SK-N-SH treated with all-trans-retinoic acid at 6 μM for 48 hours (cell line): ENCODE measurements around the gene THRB.

Source experiments
- ATAC-seq: fragments of 200-7000 bp; cut with Tn5 transposase; 3 replicates; pipeline ENCODE4 v1.9.1; 2020; ENCODE audit warnings: mild to moderate bottlenecking, moderate library complexity
- ARNTL ChIP-seq: fragments of 450-650 bp; formaldehyde crosslinking; IDR thresholded peaks from 2 replicates; pipeline ENCODE4 v1.5.0; 2020; ENCODE audit warnings: low read depth, mild to moderate bottlenecking, moderate library complexity, borderline replicate concordance
- CREB5 ChIP-seq: fragments of 250-450 bp; sonication (Bioruptor Pico); IDR thresholded peaks from 2 replicates; pipeline ENCODE4 v1.5.1; 2020; ENCODE audit warnings: low read depth, mild to moderate bottlenecking, moderate library complexity
- CSDC2 ChIP-seq: fragments of 250-450 bp; sonication (Bioruptor Pico); IDR thresholded peaks from 2 replicates; pipeline ENCODE4 v1.5.0; 2020; ENCODE audit warnings: mild to moderate bottlenecking, moderate library complexity
- CSRNP3 ChIP-seq: fragments of 250-450 bp; sonication (Bioruptor Pico); IDR thresholded peaks from 2 replicates; pipeline ENCODE4 v1.5.1; 2021; ENCODE audit warnings: mild to moderate bottlenecking, moderate library complexity
- ESRRG ChIP-seq: fragments of 250-450 bp; sonication (Bioruptor Pico); IDR thresholded peaks from 2 replicates; pipeline ENCODE4 v1.6.1; 2021; ENCODE audit warnings: mild to moderate bottlenecking
- GLIS3 ChIP-seq: fragments of 250-450 bp; sonication (Bioruptor Pico); IDR thresholded peaks from 2 replicates; pipeline ENCODE4 v1.5.0; 2020; ENCODE audit warnings: mild to moderate bottlenecking, moderate library complexity
- ISL1 ChIP-seq: fragments of 250-450 bp; sonication (Bioruptor Pico); IDR thresholded peaks from 2 replicates; pipeline ENCODE4 v2.1.2; 2022; ENCODE audit warnings: mild to moderate bottlenecking, moderate library complexity
- OSR1 ChIP-seq: fragments of 250-450 bp; sonication (Bioruptor Pico); IDR thresholded peaks from 2 replicates; pipeline ENCODE4 v1.8.0; 2022; ENCODE audit warnings: moderate library complexity, mild to moderate bottlenecking, inconsistent platforms
- PATZ1 ChIP-seq: fragments of 250-450 bp; sonication (Bioruptor Pico); IDR thresholded peaks from 2 replicates; pipeline ENCODE4 v1.8.0; 2020; ENCODE audit warnings: mild to moderate bottlenecking, moderate library complexity, borderline replicate concordance
- POU6F1 ChIP-seq: fragments of 250-450 bp; sonication (Bioruptor Pico); IDR thresholded peaks from 2 replicates; pipeline ENCODE4 v1.8.0; 2021; ENCODE audit warnings: low read depth, mild to moderate bottlenecking, moderate library complexity, borderline replicate concordance
- PPARA ChIP-seq: fragments of 250-450 bp; sonication (Bioruptor Pico); IDR thresholded peaks from 2 replicates; pipeline ENCODE4 v1.5.0; 2020; ENCODE audit warnings: mild to moderate bottlenecking, borderline replicate concordance
- RARB ChIP-seq: fragments of 250-450 bp; sonication (Bioruptor Pico); IDR thresholded peaks from 2 replicates; pipeline ENCODE4 v1.8.0; 2021; ENCODE audit warnings: mild to moderate bottlenecking, moderate library complexity
- SNAI2 ChIP-seq: fragments of 250-450 bp; sonication (Bioruptor Pico); IDR thresholded peaks from 2 replicates; pipeline ENCODE4 v1.5.0; 2020; ENCODE audit warnings: mild to moderate bottlenecking, moderate library complexity
- TCF4 ChIP-seq: fragments of 250-450 bp; sonication (Bioruptor Pico); IDR thresholded peaks from 2 replicates; pipeline ENCODE4 v1.8.0; 2021; ENCODE audit warnings: mild to moderate bottlenecking, moderate library complexity, borderline replicate concordance
- TOX ChIP-seq: fragments of 250-450 bp; sonication (Bioruptor Pico); IDR thresholded peaks from 2 replicates; pipeline ENCODE4 v1.8.0; 2021; ENCODE audit warnings: mild to moderate bottlenecking, moderate library complexity, borderline replicate concordance
- TSHZ2 ChIP-seq: fragments of 250-450 bp; sonication (Bioruptor Pico); IDR thresholded peaks from 2 replicates; pipeline ENCODE4 v1.5.0; 2020; ENCODE audit warnings: mild to moderate bottlenecking, moderate library complexity
- ZC3H10 ChIP-seq: fragments of 250-450 bp; sonication (Bioruptor Pico); IDR thresholded peaks from 2 replicates; pipeline ENCODE4 v1.5.1; 2021; ENCODE audit warnings: mild to moderate bottlenecking, moderate library complexity
- ZFP3 ChIP-seq: fragments of 250-450 bp; sonication (Bioruptor Pico); IDR thresholded peaks from 2 replicates; pipeline ENCODE4 v1.5.0; 2020; ENCODE audit warnings: mild to moderate bottlenecking, moderate library complexity
- ZFP30 ChIP-seq: fragments of 450-650 bp; formaldehyde crosslinking; IDR thresholded peaks from 2 replicates; pipeline ENCODE4 v1.5.0; 2022; ENCODE audit warnings: mild to moderate bottlenecking, moderate library complexity
- ZNF565 ChIP-seq: fragments of 450-650 bp; formaldehyde crosslinking; conservative IDR thresholded peaks from 2 replicates; pipeline ENCODE4 v1.5.0; 2020; ENCODE audit warnings: low read depth, mild to moderate bottlenecking, moderate library complexity
- ZNF70 ChIP-seq: fragments of 450-650 bp; formaldehyde crosslinking; IDR thresholded peaks from 2 replicates; pipeline ENCODE4 v1.5.0; 2020; ENCODE audit warnings: mild to moderate bottlenecking, moderate library complexity
- ZNF8 ChIP-seq: fragments of 450-650 bp; formaldehyde crosslinking; IDR thresholded peaks from 2 replicates; pipeline ENCODE4 v1.5.0; 2020; ENCODE audit warnings: mild to moderate bottlenecking, moderate library complexity

THRB gene

GRCh38 chr3:24340966-24341365, 153.7 kb downstream of the THRB start:
- no peak for ATAC-seq
- no peak for TF ChIP-seq TCF4
- TF ChIP-seq RARB (CRISPR knock-in tag): no peak
- TF ChIP-seq PPARA (CRISPR knock-in tag): no peak
- no peak for TF ChIP-seq PATZ1 (CRISPR knock-in tag)
- no peak for TF ChIP-seq ZC3H10
- TF ChIP-seq ZFP30 (CRISPR knock-in tag): no peak
- no peak for TF ChIP-seq POU6F1 (CRISPR knock-in tag)
- TF ChIP-seq TOX: no peak
- no peak for TF ChIP-seq TSHZ2 (CRISPR knock-in tag)
- no peak for TF ChIP-seq ARNTL (CRISPR knock-in tag)
- no peak for TF ChIP-seq CSDC2 (CRISPR knock-in tag)
- TF ChIP-seq ZNF565: no peak
- TF ChIP-seq GLIS3 (CRISPR knock-in tag): no peak
- no peak for TF ChIP-seq CREB5
- no peak for TF ChIP-seq CSRNP3 (CRISPR knock-in tag)
- TF ChIP-seq ISL1 (CRISPR knock-in tag): no peak
- no peak for TF ChIP-seq ESRRG (CRISPR knock-in tag)
- TF ChIP-seq ZNF70 (CRISPR knock-in tag): no peak
- no peak for TF ChIP-seq ZFP3 (CRISPR knock-in tag)
- no peak for TF ChIP-seq OSR1 (CRISPR knock-in tag)
- TF ChIP-seq, all 23 proteins: peak for 0

- no peak for TF ChIP-seq GLIS3 (CRISPR knock-in tag)
- no peak for TF ChIP-seq ZNF8 (CRISPR knock-in tag)
- no peak for ATAC-seq
Observed at GRCh38 chr3:24340161-24340560, 154.5 kb downstream of the THRB start.

GRCh38 chr3:24339266-24339825, 155.3 kb downstream of the THRB start:
- TF ChIP-seq PPARA (CRISPR knock-in tag) (no peak), ESRRG (CRISPR knock-in tag) (no peak), ZNF8 (CRISPR knock-in tag) (no peak), OSR1 (CRISPR knock-in tag) (no peak), SNAI2 (no peak), ARNTL (CRISPR knock-in tag) (no peak), ZFP3 (CRISPR knock-in tag) (no peak), ISL1 (CRISPR knock-in tag) (no peak), TOX (no peak), ZFP30 (CRISPR knock-in tag) (no peak), PATZ1 (CRISPR knock-in tag) (no peak), GLIS3 (CRISPR knock-in tag) (no peak)
- ATAC-seq: no peak
